HEK293T (cell line): ENCODE measurements around the gene TMEM242.

ENCODE experiments used
- BHLHE40 ChIP-seq: fragments of 450-650 bp; IDR thresholded peaks from 2 replicates; pipeline ENCODE4 v1.6.1; 2016; ENCODE audit warnings: mild to moderate bottlenecking, moderate library complexity, borderline replicate concordance
- CTBP1 ChIP-seq: fragments of 450-650 bp; IDR thresholded peaks from 2 replicates; pipeline ENCODE4 v1.6.1; 2016; ENCODE audit warnings: borderline replicate concordance
- ELF4 ChIP-seq: fragments of 450-650 bp; IDR thresholded peaks from 2 replicates; pipeline ENCODE4 v1.6.1; 2017; ENCODE audit warnings: antibody characterized with exemption
- FOXA1 ChIP-seq: fragments of 450-650 bp; IDR thresholded peaks from 2 replicates; pipeline ENCODE4 v1.6.1; 2016; ENCODE audit warnings: mild to moderate bottlenecking
- FOXK2 ChIP-seq: fragments of 450-650 bp; IDR thresholded peaks from 2 replicates; pipeline ENCODE4 v1.6.1; 2016; ENCODE audit warnings: mild to moderate bottlenecking
- FOXM1 ChIP-seq: fragments of 450-650 bp; IDR thresholded peaks from 2 replicates; pipeline ENCODE4 v1.6.1; 2017; ENCODE audit warnings: mild to moderate bottlenecking, borderline replicate concordance
- HDGF ChIP-seq: fragments of 450-650 bp; IDR thresholded peaks from 2 replicates; pipeline ENCODE4 v1.6.1; 2017; ENCODE audit warnings: antibody characterized with exemption, borderline replicate concordance
- L3MBTL2 ChIP-seq: fragments of 450-650 bp; conservative IDR thresholded peaks from 2 replicates; pipeline ENCODE4 v1.6.1; 2016; ENCODE audit warnings: mild to moderate bottlenecking
- NFRKB ChIP-seq: fragments of 450-650 bp; IDR thresholded peaks from 2 replicates; pipeline ENCODE4 v1.6.1; 2016; ENCODE audit warnings: mild to moderate bottlenecking, moderate library complexity
- PKNOX1 ChIP-seq: fragments of 450-650 bp; IDR thresholded peaks from 2 replicates; pipeline ENCODE4 v1.6.1; 2016
- SP1 ChIP-seq: fragments of 450-650 bp; IDR thresholded peaks from 2 replicates; pipeline ENCODE4 v1.6.1; 2017
- SUZ12 ChIP-seq: fragments of 450-650 bp; IDR thresholded peaks from 2 replicates; pipeline ENCODE4 v1.6.1; 2016; ENCODE audit warnings: mild to moderate bottlenecking
- ZNF384 ChIP-seq: fragments of 450-650 bp; IDR thresholded peaks from 2 replicates; pipeline ENCODE4 v1.6.1; 2016

- no peak for TF ChIP-seq BHLHE40
- no peak for TF ChIP-seq FOXK2
- TF ChIP-seq CTBP1: no peak
- TF ChIP-seq ZNF384: no peak
- TF ChIP-seq ELF4: no peak
- no peak for TF ChIP-seq FOXA1
- TF ChIP-seq L3MBTL2: no peak
- TF ChIP-seq SP1: no peak
- TF ChIP-seq SUZ12: no peak
- TF ChIP-seq PKNOX1: no peak
- no peak for TF ChIP-seq HDGF
- TF ChIP-seq FOXM1: no peak
- no peak for TF ChIP-seq NFRKB
Observed at GRCh38 chr6:157270916-157271315, 52.4 kb downstream of the TMEM242 start.
